ENCODE data around the gene CRAMP1.

Gene CRAMP1

DNA sequence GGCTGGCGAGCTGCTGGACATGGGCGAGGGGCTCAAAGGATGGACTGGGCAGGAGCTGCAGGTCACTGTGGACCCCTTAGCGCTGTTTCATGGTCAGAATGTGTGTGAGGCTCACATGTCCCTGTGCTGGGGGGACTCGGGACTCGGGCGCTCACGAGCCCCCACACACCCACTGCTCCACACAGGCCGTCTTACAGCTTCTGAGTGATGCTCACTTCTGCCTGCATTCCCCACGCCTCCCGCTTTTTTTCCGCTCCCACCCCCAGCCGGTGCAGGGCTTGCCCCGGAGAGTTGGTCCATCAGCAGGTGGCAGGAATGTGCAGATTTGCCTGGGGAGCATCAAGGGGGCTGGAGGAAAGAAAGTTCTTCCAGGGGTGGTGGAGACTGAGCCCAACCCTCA, 45.7 kb downstream of the CRAMP1 start:
- no peak for DNase-seq (ENCODE audit: low read depth)

DNA sequence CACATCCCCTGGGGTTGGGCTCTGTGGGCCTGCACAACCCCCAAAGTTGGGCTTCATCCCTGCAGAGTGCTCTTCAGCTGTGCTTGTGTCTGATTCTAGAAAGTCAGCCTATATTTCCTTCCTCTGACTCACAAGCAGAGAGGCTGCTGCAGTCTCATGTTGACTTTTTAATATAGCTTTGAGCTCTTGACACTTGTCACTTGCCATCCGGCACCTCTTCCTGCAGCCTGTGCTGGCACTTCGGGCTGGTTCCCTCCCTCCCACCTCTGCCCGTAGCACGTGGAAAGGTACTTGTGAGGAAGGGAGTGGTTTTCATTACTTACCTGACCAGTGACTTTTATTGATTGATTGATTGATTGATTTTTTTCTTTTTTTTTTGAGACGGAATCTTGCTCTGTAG, 46.9 kb downstream of the CRAMP1 start:
- no peak for DNase-seq (ENCODE audit: low read depth)

DNA sequence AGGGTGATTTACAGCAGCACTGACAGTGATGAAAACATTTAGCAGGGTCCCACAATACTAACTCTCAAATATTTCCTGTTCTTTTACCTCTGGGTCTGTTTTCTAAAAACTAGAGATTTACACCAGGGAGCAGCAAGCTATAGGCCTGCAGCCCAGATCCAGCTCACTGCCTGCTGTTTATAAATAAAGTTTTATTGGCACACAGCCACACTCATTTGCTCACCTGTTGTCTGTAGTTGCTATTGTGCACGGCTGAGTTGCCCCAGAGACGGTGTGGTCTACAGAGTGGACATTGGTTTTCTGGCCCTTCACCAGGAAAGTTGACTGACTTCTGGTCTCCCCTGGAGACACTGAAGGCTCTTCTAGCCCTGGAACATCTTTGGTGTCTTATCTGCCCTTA, 49.7 kb downstream of the CRAMP1 start:
- no peak for DNase-seq (ENCODE audit: low read depth)

DNA sequence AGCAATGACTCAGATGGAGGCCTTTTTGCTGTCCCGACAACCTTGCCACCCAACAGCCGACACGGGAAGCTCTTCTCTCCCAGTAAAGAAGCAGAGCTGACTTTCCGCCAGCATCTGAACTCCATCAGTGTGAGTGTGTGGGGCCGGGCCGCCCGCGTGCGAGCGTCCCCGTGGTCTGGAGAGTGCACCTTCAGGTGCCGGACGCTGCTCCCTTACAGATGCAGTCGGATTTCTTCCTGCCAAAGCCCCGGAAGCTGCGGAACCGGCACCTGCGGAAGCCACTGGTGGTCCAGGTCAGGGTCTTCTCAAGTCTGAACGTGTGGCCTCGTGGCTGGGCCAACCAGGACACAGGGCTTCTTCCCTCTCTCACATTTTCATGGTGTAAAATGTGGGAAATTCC, 50.4 kb downstream of the CRAMP1 start:
- DNase-seq (ENCODE audit: low read depth), result no peak

DNA sequence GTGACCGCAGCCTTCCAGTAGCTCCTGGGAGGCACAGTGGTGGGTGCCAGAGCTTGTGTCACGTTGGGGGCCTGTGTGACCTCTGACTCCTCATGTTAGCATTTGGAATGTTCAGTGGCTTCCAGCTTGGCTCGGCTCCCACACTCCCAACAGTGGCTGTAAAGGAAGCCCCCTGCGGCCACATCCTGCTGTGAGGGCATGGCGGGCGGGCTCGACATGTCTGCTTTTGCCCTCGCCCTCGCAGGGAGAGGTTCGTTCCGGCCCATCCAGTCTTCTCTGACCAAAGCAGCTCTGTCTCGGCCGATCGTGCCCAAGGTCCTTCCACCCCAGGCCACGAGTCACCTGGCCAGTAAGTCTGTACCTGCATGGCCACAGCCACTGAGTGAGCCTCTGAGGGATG, 53.7 kb downstream of the CRAMP1 start:
- no peak for DNase-seq (ENCODE audit: low read depth)

DNA sequence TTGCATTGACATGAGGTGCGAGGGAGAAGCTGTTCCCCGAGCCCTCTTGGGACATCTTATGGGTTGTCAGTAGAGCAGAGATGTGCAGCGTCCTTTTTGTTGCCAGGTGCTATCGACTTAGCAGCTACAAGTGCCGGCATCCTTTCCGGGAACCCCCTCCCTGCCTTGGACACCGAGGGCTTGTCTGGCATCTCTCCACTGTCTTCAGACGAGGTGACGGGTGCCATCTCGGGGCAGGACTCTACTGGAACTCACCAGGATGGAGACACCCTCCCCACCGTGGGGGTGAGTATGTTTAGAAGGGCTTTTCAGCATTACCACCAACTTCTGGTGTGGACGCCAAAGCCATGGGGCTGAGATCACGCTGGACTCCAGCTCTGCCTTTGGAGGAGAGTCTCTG, 54.2 kb downstream of the CRAMP1 start:
- DNase-seq (ENCODE audit: low read depth), result no peak

DNA sequence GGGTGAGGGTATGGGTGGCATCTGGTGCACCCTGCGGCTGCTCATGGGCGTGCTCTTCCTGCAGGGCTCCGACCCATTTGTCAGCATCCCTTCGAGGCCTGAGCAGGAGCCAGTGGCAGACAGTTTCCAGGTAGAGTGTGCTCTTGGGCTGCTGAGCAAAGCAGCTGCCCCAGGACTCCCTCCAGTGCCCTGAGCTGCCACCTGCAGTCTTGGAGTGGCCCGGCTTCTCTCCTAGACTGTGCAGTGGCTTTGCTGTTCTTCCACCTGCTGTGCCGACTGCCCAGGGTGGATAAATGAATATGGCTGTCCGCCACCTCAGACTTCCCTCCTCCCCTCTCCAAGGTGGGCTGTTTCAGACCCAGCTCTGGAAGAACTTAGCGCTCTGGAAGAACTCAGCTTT, 55.1 kb downstream of the CRAMP1 start:
- no peak for DNase-seq (ENCODE audit: low read depth)

DNA sequence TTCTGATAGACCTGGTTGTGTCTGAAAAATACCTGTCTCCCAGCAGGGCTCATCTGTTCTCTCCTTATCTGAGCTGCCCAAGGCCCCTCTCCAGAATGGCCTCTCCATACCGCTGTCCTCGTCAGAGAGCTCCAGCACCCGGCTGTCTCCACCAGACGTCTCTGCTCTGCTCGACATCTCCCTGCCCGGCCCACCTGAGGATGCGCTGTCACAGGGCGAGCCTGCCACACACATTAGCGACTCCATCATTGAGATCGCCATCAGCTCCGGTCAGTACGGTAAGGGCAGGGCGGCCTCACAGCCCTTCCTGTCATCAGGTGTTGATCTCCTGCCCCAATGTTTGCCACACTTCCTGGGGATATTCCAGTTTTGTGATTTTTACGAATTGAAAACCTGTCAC, 55.8 kb downstream of the CRAMP1 start:
- DNase-seq (ENCODE audit: low read depth), result no peak

DNA sequence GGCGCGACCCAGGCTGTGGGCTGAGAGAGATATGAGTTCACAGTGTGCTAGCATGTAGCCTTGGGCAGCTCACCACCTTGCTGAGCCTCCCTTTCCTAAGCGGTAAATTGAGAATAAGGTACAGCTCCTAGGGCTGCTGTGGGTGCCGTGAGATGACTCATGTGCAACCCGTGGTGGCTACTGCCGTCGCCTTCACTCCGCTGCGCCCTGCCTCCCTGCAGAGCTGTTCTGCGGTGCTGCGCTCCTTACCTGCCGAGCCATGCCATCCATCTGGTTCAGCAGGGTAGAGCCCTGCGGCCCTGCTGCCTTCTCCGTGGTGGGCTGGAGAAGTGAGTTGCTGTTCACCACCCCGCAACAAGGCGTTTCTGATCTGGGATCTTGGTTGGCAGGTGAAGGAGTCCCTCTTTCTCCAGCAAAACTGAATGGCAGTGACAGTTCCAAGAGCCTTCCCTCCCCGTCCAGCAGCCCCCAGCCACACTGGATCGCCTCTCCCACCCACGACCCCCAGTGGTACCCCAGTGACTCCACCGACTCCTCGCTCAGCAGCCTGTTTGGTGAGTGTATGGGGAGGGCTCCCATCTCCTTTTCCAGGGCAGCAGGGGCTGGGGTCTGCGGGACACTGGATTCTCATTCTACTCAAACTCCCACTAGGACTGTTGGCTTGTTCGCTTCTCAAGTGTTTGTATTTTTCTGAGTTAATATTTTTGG, 56.6 kb downstream of the CRAMP1 start:
- no peak for DNase-seq (ENCODE audit: low read depth)

DNA sequence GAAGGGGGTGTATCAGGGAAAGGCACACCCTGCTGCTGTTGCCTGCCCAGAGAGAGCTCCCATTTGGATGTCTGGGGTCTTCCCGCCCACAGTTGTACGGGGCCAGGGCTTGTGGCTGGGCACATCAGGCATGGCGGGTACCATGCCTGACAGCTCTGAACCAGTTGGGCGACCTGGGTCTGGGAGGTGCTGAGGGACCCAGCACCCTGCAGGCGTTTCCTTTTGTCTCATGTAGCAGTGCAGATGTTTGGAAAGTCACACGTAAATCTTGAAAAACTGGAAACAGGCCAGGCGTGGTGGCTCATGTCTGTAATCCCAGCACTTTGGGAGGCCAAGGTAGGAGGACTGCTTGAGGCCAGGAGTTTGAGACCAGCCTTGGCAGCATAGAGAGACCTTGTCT, 57.5 kb downstream of the CRAMP1 start:
- no peak for DNase-seq (ENCODE audit: low read depth)

DNA sequence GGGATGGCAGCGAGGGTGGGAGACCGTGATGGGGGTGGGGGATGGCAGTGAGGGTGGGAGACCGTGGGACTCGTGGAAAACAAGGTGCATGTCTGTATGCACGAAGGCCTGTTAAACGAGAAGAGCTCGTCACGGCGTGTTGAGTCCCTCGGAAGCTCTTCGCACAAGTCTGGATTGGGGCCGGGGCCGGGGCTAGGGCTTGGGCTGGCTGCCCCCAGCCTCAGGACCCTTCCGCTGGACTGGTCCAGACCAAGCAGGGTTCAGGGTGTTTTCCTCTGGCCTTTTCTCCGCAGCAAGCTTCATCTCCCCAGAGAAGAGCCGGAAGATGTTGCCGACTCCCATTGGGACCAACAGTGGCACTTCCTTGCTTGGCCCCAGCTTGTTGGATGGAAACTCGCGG, 58.2 kb downstream of the CRAMP1 start:
- DNase-seq (ENCODE audit: low read depth), result no peak

DNA sequence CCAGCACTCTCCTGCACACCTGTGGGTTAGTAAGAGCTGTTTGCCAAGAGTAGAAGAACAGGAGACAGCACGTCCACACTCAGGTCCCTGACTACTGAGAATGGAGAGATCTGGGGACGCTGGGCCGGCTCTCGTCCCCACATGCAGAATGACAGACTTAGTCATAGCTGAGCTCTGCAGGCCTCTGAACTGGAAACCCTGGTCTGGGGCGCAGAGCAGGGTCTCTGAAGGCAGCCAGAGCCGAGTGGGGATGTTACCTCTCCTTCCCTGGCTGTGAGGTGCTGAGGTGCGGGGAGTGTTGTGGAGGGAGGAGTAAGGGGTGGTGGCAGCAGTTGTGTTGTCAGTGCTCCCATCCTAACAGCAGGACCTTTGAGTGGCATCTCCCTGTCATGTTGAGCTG, 58.7 kb downstream of the CRAMP1 start:
- no peak for DNase-seq (ENCODE audit: low read depth)

DNA sequence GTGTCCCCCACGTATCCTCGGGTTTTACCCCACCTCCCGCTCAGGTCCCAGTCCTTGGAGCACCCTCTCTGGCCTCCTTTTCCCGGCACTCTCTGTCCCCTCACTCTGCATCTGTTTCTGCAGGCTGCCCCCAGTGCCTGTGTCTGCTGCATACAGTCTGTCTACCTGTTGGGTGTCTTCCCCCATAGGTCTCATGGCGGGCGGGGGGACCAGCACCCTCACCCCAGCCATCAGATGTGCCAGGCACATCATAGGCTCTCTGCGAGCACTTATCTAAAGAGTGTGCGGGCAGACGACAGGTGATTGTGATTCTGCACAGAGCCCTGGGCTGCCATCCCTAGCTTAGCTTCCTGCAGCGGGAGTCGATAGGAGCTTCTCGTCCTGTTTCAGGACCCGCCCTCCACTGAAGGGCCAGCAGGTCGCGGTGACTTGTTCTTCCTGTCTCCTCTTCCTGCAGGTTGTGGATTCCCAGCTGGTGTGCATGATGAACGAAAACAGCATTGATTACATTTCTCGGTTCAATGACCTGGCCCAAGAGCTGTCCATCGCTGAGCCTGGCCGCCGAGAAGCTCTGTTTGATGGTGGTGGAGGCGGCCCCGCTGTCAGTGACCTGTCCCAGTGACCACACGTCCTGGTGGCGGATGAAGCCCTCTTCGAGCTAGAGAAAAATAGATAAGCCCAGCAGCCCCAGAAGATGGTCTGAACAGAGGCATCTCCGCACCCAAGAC, 61.4 kb downstream of the CRAMP1 start:
- no peak for DNase-seq (ENCODE audit: low read depth)

DNA sequence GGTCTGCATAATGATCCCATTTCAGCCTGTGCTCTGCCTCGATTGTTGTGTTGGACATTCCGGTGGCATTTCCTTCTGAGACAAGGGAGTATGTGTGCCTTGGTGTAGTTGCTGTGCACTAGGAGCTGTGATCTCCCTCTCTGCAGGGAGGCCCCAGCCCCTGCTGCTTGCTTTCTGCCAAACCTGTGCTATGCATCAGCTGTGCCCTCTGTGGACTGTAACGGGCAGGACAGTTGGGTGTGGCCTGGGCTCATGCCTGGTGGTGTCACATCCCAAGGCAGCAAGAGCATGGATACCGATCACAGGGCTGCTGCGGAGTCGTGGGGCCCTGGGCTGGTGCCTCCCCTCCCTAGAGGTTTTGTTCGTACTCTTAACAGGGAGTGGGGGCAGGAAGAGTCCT, 62.1 kb downstream of the CRAMP1 start:
- no peak for DNase-seq (ENCODE audit: low read depth)

DNA sequence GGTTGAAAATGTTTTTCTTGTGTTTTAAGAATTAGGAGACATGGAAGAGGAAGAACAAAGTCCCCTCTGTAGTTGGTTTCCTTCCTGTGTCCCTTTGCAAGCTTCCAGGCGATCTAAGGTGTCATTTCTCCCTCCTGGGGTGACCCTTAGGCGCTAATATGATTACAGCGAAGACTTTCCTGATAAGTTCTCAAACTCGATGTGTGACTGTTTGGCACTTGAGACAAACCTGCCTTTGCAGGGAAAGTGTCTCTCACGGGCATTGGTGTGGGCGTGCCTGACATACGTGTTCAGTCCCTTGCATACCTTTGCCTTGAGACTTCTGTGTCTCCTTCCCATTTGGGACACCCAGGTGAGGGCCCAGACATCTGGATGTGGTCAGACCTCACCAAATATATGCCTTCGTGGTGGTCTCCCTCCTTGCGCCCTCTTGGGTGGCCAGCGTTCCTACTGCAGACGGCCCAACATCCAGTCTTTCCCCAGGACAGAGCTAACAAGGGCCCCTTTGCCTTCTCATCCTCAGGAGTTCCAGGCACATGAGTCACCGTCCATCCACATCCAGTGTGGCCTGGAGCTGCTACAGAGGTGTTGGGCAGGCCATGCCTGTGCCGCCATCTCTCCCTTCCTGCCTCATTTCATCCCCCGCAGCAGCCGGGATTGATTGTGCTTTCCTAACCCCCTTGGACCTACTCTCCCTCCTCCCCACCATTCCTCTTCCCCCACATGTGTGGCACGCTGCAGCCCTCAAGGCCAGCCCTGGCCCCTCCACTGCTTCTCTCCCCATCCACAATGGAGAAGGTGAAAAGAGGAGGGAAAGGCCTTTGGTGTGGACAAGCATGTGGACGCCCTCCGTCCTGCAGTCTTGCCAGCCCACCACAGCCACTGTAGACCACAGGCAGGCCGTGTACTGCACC, 62.8 kb downstream of the CRAMP1 start:
- no peak for DNase-seq (ENCODE audit: low read depth)

DNA sequence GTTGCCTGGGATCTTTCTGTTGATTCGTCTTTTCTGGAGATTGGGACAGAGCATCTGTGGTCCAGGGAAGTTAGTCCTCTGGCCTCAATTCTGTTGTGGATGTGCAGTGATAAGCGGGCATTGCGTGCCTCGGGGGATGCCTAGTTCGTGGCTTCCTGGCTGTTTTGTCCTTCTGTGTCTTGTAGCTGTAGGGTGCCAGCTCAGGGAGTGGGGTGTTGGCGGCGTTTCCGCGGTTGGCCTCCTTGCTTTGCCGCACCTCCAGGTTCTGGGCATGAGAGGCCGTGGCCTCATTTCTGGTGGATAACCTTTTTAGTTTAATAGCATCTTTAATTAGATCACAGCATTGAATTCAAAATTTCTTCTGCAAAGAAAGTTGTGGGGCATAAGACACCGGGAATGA, 64.5 kb downstream of the CRAMP1 start:
- DNase-seq (ENCODE audit: low read depth), result no peak

DNA sequence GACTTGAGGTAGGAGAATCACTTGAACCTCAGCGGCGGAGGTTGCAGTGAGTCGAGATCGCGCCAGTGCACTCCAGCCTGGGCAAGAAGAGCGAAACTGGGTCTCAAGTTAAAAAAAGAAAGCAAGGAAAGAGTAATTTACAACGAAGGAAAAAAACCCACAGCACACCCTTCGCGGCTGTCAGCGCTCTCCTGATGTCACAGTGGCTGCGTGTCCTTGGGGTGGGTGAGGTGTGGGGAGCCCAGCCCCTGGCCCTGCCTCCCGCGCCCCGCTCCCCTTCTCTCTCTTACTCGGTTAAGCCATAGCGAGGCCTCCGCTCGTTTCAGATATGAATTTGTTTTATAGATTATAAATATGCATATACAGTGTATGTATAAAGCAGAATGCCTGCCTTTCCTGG, 65.2 kb downstream of the CRAMP1 start:
- DNase-seq (ENCODE audit: low read depth), result no peak

DNA sequence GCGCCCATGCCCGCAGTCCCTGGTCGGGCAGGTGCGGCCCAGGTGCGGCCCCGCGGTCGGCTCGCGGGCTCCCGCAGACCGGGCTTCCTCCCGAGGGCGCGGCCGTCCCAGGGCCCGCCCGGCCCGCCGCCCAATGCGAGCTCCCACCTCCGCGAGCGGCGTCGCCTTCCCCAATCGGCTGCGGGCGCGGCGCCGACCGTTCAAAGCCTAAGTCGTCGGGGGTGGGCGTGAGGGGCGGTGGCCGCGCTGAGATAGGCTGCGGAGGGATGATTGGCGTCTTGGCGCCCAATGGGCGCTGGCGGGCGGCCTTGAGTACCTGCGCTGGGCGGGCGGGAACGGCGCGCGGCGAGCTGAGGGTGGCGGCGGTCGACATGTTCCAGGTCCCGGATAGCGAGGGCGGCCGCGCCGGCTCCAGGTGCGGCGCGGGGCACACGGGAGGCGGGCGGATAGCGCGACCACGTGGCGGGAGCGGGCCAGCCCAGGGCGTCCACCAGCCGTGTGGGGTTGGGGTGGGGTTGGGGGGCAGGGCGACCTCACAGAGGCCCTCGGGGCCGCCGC, 65.9 kb downstream of the CRAMP1 start, which contains the start of gene JPT2:
Gene JPT2, plus strand, starts transcription at position 338 of the 558 bp plus-strand sequence. Its CDS starts 34 bp downstream, at position 372.
- DNase-seq (ENCODE audit: low read depth), result peak; percentile 85

DNA sequence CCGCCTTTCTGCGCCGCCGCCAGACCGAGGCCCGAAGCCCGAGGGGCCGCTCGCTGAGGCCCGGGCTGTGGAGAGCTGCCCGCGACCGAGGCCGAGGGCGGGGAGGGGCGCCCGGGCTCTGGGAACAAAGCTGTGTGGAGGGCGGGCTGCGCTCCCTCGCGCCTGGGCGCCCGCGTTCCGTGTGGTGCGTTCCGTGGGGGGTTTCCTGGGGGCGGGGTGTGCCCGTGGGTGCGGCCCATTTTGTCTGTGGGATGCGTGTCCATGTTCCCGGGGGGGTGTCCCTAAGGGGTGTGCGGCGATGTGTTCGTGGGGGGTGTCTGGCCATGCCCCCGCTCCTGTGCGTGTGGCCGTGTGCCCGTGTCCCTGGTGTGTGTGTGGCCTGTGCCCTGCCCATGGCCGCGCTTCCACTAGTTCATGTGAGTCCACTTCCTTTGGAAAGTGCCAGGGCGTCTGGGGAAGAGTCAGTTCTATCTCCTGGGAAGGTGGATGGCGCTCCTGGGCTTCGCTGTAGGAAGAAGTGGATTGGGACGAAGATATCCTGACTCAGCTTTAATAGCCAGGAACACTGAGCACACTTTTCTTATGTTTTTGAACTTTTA, 66.4 kb downstream of the CRAMP1 start:
- peak; percentile 19 for DNase-seq (ENCODE audit: low read depth)

DNA sequence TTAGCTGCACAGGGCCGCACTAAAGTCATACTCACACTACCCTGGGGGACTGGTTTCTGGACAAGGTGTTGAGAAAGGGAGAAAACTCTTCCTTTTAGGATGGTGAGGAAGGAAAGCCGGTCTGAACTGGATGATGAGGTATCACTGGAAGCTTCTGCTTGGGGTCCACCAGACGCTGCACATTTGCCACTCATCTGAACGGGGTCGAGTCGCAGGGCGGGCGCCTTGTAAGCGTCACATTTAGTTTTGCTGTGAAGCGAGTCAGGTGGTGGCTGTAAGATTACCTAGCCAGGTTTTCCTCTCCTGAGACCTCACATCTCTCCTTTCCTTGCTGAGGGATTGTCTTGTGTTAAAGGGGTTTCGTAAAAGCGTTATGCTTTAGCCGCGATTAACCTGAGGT, 68.2 kb downstream of the CRAMP1 start:
- no peak for DNase-seq (ENCODE audit: low read depth)

DNA sequence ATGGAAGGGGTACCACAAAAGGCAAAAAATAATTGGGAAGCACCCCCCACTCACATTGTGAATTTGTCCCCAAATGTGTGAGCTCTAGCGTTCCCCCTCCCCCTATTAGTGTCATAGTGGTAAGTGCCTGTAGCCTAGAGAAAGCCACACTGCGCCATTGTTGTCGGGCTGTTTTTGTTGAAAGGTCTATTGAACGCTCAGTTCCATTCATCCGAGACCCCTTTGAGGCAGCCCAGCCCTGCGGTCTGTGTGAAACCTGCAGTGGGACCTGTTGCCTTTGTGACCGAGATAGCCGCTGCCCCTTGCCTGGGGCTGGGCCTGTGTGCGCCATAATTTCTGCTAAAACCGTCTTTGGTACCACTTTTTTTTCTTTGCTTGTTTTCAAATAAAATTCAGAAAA, 68.9 kb downstream of the CRAMP1 start:
- DNase-seq (ENCODE audit: low read depth), result no peak
